Thymus (tissue), 11 donors: ENCODE results near the gene TUBA4B. TPM values are rescaled to one million over a fixed set of nuclear protein-coding genes. Genes with fewer than 3 reads are reported as not detected.

Experiments
- DNase-seq, 9 donors: peaks; one replicate each; pipeline ENCODE4 v3.0.0-alpha.2; 2013; ENCODE audit warnings: low spot score in 9 of 9, low read depth in 6 of 9, missing footprints in 1 of 9
- H3K27ac ChIP-seq, 2 donors: one replicate each; pipeline ENCODE4 v1.5.1; 2013; ENCODE audit warnings: control low read depth in 1 of 2, low read depth in 1 of 2, low read length in 1 of 2, mild to moderate bottlenecking in 1 of 2, moderate library complexity in 1 of 2
- H3K27me3 ChIP-seq, 2 donors: one replicate each; pipeline ENCODE4 v1.5.1; 2013; ENCODE audit warnings: low read length in 1 of 2; ENCODE audit not compliant: control insufficient read depth in 2 of 2, insufficient read depth in 1 of 2
- H3K36me3 ChIP-seq, 2 donors: one replicate each; pipeline ENCODE4 v1.5.1; 2013; ENCODE audit warnings: low read length in 1 of 2, mild to moderate bottlenecking in 1 of 2, moderate library complexity in 1 of 2; ENCODE audit not compliant: control insufficient read depth in 2 of 2, insufficient read depth in 2 of 2
- H3K4me1 ChIP-seq, 2 donors: one replicate each; pipeline ENCODE4 v1.5.1; 2013; ENCODE audit warnings: low read length in 2 of 2; ENCODE audit not compliant: control insufficient read depth in 2 of 2, insufficient read depth in 2 of 2
- H3K4me3 ChIP-seq, 2 donors: one replicate each; pipeline ENCODE4 v1.5.1; 2013; ENCODE audit warnings: low read length in 2 of 2, control low read depth in 1 of 2, mild to moderate bottlenecking in 1 of 2
- H3K9me3 ChIP-seq, 2 donors: one replicate each; pipeline ENCODE4 v1.5.1; 2013; ENCODE audit warnings: low read length in 1 of 2, mild to moderate bottlenecking in 1 of 2; ENCODE audit not compliant: control insufficient read depth in 2 of 2, insufficient read depth in 1 of 2
- WGBS: extraction: QIAGEN DNeasy Blood & Tissue Kit; methylation state at CpG from one replicate; pipeline ENCODE4 v1.1.7; 2013; 5-methylcytosine and 5-hydroxymethylcytosine counted together
- polyA plus RNA-seq: library from polyadenylated mRNA; stranded (reverse); fragments of 200-250 nt; gene quantifications from one replicate; pipeline ENCODE4 v1.2.3, GENCODE V29; 2013
- total RNA-seq: library from RNA; stranded (reverse); fragments of 120-200 nt; gene quantifications from one replicate; pipeline ENCODE4 v1.2.4, GENCODE V29; 2013
- donor health status: healthy.

The TUBA4B gene
- total and polyA plus RNA-seq, 2 donors, result 0.05 to 0.23 TPM

- Histone ChIP-seq H3K4me3 (no peak overlapping the region), H3K9me3 (peaks cover 0 to under 1% of the 10 kb centered on the region in 2 donors), H3K36me3 (peaks cover 33 to 38% of the 10 kb centered on the region in 2 donors), H3K4me1 (peaks cover 6 to 49% of the 10 kb centered on the region in 2 donors), H3K27ac (peak overlapping the region in 1 of 2 donors; percentile 55), H3K27me3 (no peaks in the 10 kb centered on the region)
- no peak for DNase-seq
- WGBS, result 41% methylated on average over 18 of the region's 18 CpGs
Measured at GRCh38 chr2:219209236-219210195, 43.5 kb upstream of the TUBA4B start.

- H3K27me3 ChIP-seq, result no peaks in the 10 kb centered on the region
- no peaks in the 10 kb centered on the region for H3K9me3 ChIP-seq
- WGBS, result 97% methylated on average over 24 of the region's 24 CpGs
- H3K4me3 ChIP-seq, result no peak overlapping the region
- peaks cover 6 to 49% of the 10 kb centered on the region in 2 donors for H3K4me1 ChIP-seq
- DNase-seq, result no peak
- H3K36me3 ChIP-seq, result peaks cover 35 to 38% of the 10 kb centered on the region in 2 donors
- no peak overlapping the region for H3K27ac ChIP-seq
Measured at GRCh38 chr2:219210196-219210885, 42.7 kb upstream of the TUBA4B start.

- Histone ChIP-seq H3K4me3 (no peak overlapping the region), H3K4me1 (peaks cover 3 to 46% of the 10 kb centered on the region in 2 donors), H3K9me3 (no peaks in the 10 kb centered on the region), H3K36me3 (peaks cover 37 to 38% of the 10 kb centered on the region in 2 donors), H3K27me3 (no peaks in the 10 kb centered on the region), H3K27ac (peak overlapping the region in 1 of 2 donors; percentile 43)
- 93% methylated on average over 9 of the region's 9 CpGs for WGBS
- DNase-seq, result no peak
Measured at GRCh38 chr2:219210886-219211362, 42.1 kb upstream of the TUBA4B start.

DNA sequence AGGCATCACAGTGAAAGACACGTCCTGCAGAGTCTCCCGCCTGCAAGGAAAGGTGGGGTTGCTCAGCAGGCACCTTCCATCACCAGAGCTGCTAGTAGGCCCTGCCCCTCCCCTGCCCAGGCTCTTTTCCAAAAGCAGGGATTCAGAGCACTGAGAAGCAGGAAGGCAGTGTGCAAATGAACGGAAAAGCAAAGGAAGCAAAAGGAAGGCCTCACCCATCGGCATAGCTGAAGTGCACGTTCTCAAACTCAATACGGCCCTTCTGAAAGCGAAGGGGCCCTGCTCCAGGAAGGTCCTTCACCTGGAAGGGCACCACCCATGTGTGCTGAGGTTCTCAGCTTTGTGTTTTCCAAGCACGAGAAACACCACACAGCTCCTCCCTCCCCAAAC, 40.0 kb upstream of the TUBA4B start:
- H3K27ac ChIP-seq, result no peak overlapping the region
- peaks cover 6 to 39% of the 10 kb centered on the region in 2 donors for H3K4me1 ChIP-seq
- peaks cover 0 to under 1% of the 10 kb centered on the region in 2 donors for H3K9me3 ChIP-seq
- 99% methylated on average over 8 of the region's 8 CpGs for WGBS
- H3K27me3 ChIP-seq, result peaks cover 0 to 5% of the 10 kb centered on the region in 2 donors
- peaks cover 32 to 34% of the 10 kb centered on the region in 2 donors for H3K36me3 ChIP-seq
- no peak for DNase-seq
- H3K4me3 ChIP-seq, result no peak overlapping the region

GRCh38 chr2:219213486-219214071, 39.5 kb upstream of the TUBA4B start:
- Histone ChIP-seq H3K27ac (no peak overlapping the region), H3K4me3 (no peak overlapping the region), H3K36me3 (peaks cover 27 to 29% of the 10 kb centered on the region in 2 donors), H3K9me3 (peaks cover 0 to 3% of the 10 kb centered on the region in 2 donors), H3K4me1 (peaks cover 11 to 39% of the 10 kb centered on the region in 2 donors), H3K27me3 (peaks cover 0 to 10% of the 10 kb centered on the region in 2 donors)
- DNase-seq, result no peak
- WGBS, result 97% methylated on average over 10 of the region's 10 CpGs

DNA sequence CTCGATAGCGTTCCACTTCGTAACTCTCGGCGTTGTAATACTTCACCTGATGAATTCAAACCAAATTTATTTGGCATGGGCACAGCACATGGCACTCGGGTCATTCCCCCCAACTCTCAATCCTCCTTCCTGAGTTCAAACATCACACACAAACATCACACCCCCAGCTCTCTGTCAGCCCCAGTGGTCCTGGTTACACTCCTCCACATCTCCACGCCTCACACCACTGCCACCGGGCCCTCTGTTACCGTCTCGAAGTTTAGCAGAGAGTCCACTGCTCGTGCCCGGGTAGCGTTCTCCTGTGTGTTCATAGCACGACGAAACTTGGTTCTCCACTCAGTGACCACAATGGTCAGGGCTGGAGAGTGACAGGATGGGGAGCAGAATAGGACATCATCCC, 38.9 kb upstream of the TUBA4B start:
- DNase-seq, result no peak
- Histone ChIP-seq H3K9me3 (peaks cover 0 to 3% of the 10 kb centered on the region in 2 donors), H3K27me3 (peaks cover 0 to 12% of the 10 kb centered on the region in 2 donors), H3K36me3 (peaks cover 21 to 23% of the 10 kb centered on the region in 2 donors), H3K27ac (no peak overlapping the region), H3K4me1 (peaks cover 16 to 41% of the 10 kb centered on the region in 2 donors), H3K4me3 (no peak overlapping the region)
- 97% methylated on average over 15 of the region's 15 CpGs for WGBS

DNA sequence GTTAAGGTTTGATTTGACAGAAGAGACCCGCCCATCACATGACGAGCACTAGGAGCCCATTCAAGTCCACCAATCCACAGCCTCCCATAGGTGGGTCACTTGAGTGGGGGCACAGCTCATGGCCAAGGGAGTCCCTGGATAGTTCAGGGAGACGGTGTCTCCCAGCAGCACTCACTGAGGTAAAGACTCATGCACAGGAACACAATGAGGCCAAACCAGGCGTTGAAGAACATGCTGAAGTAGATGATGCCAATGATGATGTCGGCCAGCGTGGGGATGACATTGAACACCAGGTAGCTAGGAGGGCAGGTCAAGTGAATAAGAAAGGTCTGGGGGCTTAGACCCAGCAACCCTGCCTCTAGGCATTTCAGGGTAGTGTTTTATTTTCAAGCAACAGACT, 38.3 kb upstream of the TUBA4B start:
- WGBS, result 97% methylated on average over 6 of the region's 6 CpGs
- Histone ChIP-seq H3K4me3 (no peak overlapping the region), H3K9me3 (peaks cover 0 to 3% of the 10 kb centered on the region in 2 donors), H3K27ac (no peak overlapping the region), H3K36me3 (peaks cover 20% of the 10 kb centered on the region in 2 donors), H3K4me1 (peaks cover 18 to 39% of the 10 kb centered on the region in 2 donors), H3K27me3 (peaks cover 0 to 12% of the 10 kb centered on the region in 2 donors)
- DNase-seq, result no peak

DNA sequence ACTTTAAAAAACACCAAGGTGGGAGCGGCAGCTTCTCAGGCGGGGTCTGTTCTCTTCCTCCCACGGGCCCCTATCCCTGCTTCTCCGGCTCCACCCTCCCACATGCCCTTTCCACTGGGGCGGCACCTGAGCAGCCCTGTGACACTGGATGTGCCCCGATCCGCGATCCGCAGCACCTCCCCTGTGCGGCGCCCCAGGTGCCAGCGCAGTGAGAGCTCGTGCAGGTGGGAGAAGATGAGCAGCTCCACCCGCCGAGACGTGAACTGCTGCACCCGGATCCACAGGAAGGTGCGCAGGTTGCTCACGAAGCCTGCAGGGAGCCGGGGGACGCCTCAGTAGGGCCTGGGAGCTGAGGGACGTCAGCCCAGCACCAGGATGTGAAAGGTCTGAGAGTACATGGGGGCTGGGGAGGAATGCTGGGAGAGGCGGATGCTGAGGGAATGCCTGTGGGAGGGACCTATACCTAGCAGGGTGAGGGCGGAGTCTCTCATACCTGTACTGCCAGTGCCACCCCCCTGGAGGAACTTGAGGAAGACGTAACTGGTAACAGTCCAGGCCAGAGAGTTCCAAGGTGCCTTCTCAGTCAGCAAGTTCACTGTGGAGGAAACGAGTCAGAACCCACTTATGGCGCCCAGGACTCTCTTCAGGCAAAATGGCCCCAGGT, 37.0 kb upstream of the TUBA4B start:
- H3K9me3 ChIP-seq, result peaks cover 0 to 3% of the 10 kb centered on the region in 2 donors
- DNase-seq, result no peak

More for the DNA sequence above, 37.0 kb upstream of the TUBA4B start:
- Histone ChIP-seq H3K27ac (no peak overlapping the region), H3K27me3 (peaks cover 0 to 12% of the 10 kb centered on the region in 2 donors), H3K4me3 (no peak overlapping the region), H3K36me3 (peaks cover 22 to 23% of the 10 kb centered on the region in 2 donors), H3K4me1 (peaks cover 18 to 27% of the 10 kb centered on the region in 2 donors)
- WGBS, result 96% methylated on average over 27 of the region's 27 CpGs
